SIG-M5 (cell line): Measurements from ENCODE around the gene SERINC3.
"Not testable (repeated sequence)": the region's sequence is repeated elsewhere in the genome, so short reads cannot be mapped to it uniquely, and the experiment has no call there.

ENCODE experiments used
- DNase-seq: peaks from one replicate; lab custom pipeline; 2025; lab: John Stamatoyannopoulos, UW

The SERINC3 gene

DNA sequence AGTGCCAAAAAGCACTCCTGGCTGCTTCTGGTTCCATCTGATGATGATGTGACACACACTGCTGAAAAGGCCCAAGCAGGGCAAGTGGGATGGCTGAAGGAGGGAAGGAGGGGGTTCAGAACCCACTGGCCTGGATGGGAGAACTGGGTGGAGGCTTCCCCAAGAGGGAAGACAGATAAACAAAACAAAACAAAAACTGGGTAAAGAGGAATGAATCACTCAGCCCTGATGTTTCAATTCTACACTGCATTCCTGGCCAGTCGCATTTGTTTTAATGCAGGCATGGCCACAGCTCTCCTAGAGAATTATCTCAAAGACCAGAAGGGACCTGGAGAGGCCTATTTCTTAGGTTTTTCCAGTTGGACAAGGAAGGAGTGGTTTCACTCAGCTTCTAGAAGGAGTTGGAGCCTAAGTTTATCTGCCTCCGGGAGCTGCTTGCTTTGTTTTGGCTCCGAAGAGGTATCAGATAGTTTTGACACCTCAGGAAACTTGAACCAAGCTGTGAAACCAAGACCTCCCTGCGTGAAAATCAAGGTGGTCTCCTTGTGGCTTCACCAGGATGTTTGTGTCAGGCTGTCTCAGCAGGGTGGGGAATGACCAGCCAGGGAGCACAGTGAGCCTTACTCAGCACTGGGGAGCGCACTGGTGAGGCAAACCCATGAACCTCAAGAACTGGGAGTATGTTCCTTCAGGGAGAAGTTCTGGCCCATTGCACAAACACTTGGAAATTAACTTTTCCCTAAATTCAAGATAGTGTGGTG, 30.1 kb downstream of the SERINC3 start:
- DNase-seq = no peak

DNA sequence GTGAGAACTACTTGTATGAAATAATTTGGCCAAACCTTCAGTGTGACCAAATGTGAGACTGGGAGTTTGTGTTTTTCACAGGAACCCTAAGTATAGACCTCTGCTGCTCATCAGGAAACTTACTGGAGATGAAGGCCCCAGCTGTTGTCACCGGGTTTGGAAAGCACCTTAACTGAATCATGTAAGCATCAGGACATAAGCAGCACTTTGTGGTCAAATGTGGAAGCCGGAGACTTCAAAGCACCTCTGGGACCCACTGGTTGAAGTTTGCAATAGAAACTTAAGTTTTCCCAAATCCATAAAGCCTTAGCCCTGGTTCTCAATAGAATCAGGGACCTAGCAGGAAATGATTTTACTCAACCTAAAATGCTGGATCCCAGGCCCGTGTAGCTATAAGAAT, 31.9 kb downstream of the SERINC3 start:
- DNase-seq = no peak

DNA sequence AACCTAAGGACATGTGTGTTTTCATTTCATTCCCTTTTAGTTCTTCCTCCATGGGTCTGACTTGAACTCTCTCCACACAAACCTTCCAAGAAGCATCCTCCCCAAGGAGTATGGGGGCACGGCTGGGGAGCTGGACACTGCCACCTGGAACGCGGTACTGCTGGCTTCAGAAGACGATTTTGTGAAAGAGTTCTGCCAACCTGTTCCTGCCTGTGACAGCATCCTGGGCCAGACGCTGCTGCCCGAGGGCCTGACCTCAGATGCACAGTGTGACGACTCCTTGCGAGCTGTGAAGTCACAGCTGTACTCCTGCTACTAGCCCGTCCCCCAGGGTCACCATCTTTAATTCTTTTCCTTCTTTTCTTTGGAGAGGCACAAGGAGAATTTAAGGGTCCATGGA, 32.6 kb downstream of the SERINC3 start:
- DNase-seq = no peak

DNA sequence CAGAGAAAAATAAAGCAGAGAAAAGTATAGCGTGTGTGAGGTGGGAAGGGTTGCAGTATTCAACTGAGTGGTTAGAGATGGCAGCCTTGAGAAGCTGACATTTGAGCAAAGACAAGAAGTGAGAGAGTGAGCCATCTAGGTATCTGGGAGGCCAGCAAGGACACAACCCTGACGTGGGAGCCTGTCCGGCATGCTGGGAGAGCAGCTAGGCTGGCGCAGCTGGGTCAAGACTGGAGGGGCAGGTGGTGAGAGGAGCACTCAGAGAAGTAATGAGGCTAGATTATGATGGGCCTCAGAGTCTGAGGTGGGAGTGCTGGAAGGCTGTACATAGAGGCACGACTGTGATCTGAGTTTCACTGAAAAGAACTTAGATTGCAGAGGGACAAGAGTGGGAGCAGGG, 33.3 kb downstream of the SERINC3 start:
- DNase-seq = no peak

DNA sequence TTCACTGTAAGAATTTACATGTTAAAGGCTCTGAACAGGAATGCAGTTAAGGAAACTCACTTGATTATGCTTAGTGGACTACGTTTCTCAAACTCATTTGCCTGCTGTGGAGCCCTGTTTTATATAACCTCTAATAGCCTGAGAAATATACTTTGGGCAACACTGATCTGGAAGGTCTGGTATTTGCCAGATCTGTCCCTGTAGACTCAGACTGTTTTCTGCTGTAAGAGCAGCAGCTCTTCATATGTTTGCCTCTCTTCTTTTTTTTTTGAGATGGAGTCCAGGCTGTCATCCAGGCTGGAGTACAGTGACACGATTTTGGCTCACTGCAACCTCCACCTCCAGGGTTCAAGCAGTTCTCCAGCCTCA, 36.1 kb downstream of the SERINC3 start:
- DNase-seq = no peak

DNA sequence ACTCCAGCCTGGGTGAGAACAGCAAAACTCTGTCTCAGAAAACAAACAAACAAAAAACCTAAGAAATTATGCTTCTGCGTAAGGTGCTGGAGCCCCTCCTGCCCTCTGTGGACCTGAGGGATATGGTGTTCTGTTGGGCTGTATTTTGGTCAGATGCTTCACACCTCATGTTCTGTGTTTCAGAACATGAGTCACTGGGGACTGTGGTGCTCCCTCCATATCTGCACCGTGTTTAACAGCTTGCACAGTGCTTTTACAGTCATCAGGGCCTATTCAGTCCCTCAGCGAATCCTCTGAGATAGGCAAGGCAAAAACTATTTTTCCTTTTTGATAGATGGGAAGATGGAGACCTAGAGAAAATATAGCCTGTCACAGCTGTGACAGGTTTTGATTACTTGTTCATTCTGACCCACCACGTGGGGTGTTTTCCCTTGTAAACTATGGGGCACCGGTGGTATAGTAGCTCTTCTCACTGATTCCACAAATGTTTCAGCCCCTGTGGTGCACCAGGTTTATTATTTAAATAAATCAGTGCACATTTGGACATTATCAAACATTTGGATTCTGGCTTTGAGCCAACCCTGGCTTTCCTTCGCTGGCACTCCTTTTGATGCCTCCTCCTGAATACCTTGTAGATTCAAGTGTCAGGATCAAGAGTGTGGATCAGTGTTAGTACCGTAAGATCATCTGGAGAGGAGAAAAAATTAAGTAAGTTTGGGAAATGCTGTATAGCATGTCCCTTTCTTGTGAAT, 36.6 kb downstream of the SERINC3 start:
- DNase-seq = no peak

DNA sequence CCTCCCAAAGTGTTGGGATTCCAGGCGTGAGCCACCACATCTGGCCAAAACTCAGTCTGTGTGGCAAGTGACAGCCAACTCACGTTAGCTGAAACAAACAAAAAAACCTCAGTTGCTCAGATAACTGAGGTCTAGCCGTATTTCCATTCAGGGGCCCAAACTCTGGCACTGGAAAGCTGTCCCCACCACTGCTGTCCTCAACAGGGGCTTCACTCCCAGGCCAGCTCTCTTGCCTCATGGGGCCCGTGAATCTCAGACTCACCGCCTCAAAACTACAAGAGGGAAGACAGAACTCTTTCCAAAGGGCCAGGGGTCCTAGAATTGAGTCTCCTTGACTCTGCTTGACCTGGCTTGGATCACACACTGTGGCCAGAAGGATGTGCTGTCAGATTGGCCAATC, 38.8 kb downstream of the SERINC3 start:
- no peak for DNase-seq

DNA sequence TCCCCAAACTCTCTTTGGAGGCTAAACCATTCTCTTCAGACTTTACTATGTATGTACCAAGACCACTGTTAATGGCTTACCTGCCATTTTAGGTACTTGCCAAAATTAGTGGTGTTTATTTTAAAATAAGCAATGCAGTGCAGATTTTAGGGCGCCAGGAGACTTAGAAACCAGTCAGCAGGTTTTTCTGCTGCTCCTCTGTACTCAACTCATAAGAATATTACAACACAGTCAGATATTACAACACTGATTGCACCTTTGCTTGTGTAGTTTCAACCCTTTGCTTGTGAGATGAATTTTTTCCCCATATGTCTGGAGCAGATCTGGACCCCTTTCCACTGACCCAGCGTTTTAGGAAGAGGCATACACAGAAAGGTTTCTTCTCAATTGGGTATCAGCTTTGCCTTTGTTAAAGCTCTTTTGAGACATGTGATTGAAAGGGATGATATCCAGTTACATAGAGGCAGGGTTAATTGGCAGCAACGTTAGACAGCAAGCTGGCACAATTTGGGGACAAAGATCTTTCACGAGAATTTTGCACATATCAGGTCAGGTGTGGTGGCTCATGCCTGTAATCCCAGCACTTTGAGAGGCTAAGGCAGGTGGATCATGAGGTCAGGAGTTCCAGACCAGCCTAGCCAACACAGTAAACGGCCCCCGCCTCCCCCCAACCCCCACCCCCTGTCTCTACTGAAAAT, 40.0 kb downstream of the SERINC3 start:
- no peak for DNase-seq

DNA sequence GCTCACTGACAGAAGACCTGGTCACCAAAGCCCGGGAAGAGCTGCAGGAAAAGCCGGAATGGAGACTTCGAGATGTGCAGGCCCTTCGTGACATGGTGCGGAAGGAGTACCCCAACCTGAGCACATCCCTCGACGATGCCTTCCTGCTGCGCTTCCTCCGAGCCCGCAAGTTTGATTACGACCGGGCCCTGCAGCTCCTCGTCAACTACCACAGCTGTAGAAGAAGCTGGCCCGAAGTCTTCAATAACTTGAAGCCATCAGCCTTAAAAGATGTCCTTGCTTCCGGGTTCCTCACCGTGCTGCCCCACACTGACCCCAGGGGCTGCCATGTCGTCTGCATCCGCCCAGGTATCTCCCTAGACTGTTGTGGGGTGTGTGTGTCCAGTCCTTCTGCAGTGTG, 41.8 kb downstream of the SERINC3 start:
- DNase-seq = no peak

DNA sequence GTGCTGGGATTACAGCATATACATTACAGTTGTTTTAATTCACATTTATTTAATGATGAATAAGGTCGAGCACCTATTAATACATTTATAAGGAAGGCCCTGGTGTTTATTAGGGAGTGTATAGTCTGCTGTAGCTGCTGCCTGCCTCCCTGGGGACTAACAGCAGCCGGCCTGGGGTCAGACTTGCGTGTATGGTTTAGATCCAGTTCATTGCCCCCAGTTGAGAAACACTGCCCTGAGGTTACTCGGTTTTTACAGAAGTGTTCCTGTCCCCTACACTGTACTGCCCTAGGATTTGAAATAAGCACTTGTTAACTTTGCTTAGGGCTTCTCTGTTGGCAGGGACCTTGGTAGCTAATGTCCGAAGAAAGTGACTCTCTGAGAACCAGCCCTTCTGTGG, 42.2 kb downstream of the SERINC3 start:
- DNase-seq = no peak

DNA sequence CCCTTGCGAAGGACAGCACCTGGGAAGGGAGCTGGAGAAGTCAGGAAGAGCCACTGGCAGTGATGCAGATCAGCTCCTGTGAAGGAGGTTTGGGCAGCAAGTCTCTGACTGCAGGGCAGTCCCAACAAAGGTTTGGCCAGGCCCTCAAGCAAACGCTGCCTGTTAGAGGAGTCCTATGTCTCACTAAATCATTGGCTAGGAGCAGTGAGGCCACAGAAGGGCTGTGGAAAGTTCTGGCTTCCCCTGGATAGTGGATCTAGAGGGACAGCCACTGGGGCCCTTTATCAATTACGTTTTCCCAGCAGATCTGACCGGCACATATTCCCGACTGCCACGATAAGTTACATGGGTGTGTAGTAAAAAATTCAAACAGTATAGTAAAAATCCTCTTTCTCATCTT, 43.7 kb downstream of the SERINC3 start:
- no peak for DNase-seq

DNA sequence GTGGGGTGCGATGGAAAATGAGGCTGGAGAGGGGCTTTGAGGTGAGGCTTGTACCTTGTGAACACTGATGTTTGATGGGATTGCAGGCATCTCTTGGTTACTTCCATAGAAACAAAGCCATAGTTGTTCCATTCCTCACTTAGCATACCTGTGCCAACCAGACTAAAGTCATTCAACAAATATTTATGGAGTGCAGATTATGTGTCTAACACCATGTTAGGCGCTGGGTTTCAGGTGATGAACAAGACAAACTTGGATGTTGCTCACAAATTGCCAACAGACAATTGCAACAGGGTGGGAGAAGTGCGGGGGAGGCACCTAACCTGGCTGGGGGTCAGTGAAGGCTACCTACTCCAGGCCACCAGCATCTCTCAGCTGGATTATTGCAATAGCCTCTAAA, 44.7 kb downstream of the SERINC3 start:
- DNase-seq = no peak

DNA sequence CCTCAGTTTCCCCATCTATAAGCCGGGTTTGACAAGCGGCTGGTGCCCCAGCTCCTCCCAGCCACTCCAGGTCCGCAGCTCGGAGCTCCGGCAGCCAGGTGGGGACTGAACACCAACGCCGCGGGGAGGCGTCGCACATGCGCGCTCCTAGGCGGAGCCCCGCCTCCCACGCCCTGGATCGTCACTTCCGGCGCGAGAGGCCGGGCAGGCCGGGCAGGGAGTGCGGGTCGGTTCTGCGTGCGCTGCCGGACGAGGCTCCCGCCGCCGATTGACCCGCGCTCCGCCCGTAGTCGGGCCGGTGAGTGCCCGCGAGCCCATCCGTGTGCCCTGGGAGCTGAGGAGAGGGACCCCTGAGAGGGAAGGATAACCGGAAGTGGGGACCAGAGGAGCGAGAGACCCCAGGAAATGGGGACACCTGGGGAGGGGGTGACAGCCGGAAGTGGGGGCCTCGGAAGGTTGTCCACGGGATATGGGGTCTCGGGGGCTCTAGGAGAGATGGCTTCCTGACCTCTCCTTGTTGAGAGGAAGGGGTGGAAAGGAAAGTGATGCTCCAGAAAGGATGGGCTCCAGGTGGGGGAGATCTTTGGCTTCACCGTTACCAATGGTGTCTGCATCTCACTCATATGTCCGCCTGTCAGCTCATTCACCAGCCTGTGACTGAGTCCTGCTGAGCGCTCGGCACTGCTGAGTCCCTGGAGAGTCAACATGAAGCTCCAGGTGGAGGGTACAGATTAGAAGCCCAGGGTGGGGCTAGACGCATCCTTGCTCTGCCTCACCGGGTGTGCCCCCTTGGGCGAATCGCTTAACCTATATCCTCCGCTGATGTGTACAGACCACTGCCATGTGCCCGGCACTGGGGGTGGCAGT, 45.9 kb downstream of the SERINC3 start, which contains the start of gene TTPAL:
TTPAL (plus strand) TSS at position 181 of the 867 bp plus-strand sequence. CDS start 4,126 bp downstream, outside the sequence.
- DNase-seq = no peak

DNA sequence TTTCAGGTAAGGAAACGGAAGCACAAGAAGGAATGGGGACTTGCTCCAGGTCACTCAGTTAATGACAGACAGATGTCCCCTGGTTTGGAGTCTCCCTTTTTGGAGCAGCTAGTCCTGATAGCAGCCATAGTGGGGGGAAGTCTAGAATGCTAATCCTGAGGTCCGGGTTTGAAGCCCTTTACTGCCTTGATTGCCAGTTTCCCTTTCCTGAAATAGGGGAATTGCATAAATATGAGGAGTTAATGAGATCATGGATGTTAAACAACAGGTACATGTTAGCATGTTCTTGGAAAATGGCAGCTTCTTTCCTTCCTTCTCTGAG, 46.5 kb downstream of the SERINC3 start:
- DNase-seq = no peak

DNA sequence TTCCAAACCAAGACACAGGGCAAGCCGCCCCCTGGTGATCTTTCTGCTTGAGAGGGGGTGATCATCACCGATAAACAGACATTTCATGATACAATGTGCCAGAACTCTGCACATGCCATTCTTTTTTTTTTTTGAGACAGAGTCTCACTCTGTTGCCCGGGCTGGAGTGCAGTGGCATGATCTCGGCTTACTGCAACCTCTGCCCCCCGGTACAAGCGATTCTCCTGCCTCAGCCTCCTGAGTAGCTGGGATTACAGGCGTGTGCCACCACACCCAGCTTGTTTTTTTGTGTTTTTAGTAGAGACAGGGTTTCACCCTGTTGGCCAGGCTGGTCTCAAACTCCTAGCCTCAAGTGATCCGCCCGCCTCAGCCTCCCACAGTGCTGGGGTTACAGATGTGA, 49.6 kb downstream of the SERINC3 start:
- DNase-seq = not testable (repeated sequence)

DNA sequence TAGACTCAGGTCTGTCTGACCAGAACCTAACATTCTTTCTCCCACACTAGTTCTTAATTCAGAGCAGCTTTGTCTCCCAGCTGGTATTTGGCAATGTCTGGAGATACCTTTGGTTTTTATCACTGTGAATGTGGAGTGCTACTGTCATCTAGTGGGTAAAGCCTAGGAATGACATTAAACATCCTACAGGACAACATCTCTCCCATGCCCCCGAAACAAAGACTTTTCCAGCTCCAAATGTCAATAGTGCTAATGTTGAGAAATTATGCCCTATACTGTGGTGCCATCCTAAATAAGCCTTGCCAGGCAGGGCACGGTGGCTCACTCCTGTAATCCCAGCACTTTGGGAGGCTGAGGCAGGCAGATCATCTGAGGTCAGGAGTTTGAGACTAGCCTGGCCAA, 50.4 kb downstream of the SERINC3 start:
- no peak for DNase-seq

DNA sequence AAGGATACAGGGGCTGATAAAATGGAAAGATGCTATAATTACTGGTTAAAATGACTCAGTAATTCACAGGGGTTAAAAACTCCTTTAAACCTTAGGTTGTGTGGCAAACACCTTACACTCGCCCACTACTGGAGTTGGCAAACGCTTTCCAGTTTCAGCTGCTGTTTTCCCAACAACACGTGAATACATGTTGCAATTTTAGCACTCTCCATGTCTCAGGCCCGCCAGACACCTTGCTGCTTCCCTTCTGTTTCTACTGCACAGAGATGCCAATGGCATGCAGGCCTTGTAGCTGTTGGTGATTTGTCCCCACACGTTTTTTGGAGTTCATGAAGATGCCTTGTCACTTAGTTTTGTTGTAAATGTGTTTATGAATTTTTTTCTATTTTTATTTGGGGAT, 51.5 kb downstream of the SERINC3 start:
- DNase-seq = no peak

DNA sequence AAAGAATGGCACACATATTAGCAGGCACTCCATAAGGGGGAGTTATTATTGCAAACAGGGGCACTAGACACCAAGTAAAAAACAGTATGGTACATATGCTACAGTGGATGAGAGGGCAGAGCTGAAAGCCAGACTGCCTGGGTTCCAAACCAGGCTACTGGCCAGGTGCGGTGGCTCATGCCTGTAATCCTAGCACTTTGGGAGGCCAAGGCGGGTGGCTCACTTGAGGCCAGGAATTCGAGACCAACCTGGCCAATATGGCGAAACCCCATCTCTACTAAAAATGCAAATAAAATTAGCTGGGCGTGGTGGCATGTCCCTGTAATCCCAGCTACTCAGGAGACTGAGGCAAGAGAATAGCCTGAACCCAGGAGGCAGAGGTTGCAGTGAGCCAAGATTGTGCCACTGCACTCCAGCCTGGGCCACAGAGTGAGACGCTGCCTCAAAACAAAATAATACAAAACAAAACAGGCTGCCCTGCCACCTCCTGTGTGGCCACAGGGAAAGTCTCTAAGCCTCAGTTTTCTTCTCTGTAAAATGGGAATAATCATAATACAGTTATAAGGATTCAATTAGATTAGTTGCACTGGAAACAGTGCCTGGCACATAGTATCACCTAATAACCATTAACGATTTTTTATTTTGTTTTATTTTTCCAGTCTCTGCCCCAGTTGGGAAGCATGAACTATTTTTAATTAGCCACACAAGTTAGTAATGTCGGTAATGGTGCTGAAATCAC, 53.7 kb downstream of the SERINC3 start:
- DNase-seq = no peak

DNA sequence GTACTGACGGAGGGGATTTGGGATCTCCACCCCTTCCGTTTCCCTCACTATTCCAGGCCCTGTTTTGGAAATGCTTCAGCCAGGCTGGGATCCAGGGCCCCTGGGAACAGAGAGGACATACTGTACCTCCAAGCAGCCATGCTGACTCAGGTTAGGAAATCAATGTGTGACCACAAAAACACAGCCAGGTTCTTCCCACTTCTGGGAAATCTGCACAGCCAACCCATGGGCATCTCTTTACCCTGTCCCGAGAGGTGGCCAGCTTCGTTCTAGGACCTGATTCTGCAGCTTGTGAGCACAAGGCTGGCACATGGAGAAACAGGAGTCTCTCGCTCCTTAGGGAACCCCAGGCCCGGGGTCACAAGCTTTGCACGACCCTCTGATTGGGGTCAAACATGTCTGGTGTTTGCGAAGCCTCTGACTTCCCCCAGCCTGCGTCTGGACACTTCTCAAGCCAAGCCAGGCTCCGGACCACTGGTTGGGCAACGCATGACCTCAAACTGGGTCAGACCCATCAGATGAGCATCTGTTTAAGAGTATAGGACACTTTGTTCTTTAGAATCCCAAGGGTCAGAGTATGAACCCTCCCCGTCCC, 54.5 kb downstream of the SERINC3 start:
- no peak for DNase-seq

DNA sequence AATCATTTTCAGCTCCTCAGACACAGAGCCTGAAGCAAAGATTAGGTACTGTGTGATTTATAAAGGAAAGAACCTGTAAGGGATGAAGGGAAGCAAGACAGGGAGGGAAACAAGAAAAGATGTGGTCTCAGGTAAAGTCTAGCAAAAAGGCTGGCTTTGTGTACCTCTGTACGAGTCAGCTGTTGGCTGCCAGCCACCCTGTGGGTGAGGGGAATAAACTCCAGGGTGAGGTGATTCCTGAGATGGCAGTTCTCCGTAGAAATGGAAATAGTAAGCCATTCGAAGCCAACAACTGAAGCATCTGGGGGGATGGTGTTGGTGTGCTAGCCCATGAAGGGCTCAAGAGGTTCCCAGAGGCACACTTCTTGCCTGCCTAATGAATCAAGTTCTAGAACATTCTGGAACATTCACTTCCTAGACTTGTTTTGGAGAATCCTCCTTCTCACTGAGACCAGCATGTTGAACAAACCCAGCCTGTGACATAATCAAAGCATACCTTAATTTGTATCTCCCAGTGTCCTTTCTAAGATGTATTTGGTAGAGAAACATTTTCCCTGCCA, 56.8 kb downstream of the SERINC3 start:
- DNase-seq = no peak

DNA sequence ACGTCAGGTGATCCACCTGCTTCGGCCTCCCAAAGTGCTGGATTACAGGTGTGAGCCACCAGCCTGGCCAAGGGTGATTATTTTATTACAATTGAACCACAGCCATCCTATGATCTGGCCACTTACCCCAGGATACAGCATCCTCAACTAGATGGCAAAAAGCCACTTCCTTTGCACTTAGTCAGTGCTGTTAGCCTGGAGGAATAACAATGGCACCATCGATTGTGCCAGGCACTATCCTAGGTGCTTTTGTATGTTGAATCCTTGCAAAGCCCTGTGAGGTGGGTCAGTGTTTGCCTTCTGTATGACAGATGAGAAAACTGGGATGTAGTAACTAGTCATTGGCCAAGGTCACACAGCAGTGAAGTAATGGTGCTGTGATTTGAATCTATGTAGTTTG, 57.4 kb downstream of the SERINC3 start:
- DNase-seq = no peak
